Hepatocyte (in vitro differentiated cells): ENCODE data around the gene TENM4.

Source experiments
- CTCF ChIP-seq: fragments of 200-600 bp; sonication (generic); IDR thresholded peaks from 2 replicates; pipeline ENCODE4 v1.5.1; 2016; ENCODE audit warnings: antibody characterized with exemption, mild to moderate bottlenecking; ENCODE audit not compliant: poor library complexity
- EZH2 ChIP-seq: fragments of 200-600 bp; sonication (generic); IDR thresholded peaks from 2 replicates; pipeline ENCODE4 v1.6.1; 2016; ENCODE audit warnings: antibody characterized with exemption, mild to moderate bottlenecking, borderline replicate concordance
- EZH2phosphoT487 ChIP-seq: fragments of 200-600 bp; sonication (generic); IDR thresholded peaks from one replicate; pipeline ENCODE4 v1.6.1; 2018; ENCODE audit warnings: antibody characterized with exemption, mild to moderate bottlenecking, low read depth, moderate library complexity; ENCODE audit not compliant: unreplicated experiment, severe bottlenecking

- TF ChIP-seq CTCF (no peak), EZH2 (no peak), EZH2phosphoT487 (no peak)
These were observed 26.0 kb downstream of the TENM4 start for GRCh38 chr11:79414644-79415317.
